H9 (cell line): ENCODE results near the gene DQX1. TPM values are rescaled to one million over a fixed set of nuclear protein-coding genes. Genes with fewer than 3 reads are reported as not detected.

ENCODE experiments used
- DNase-seq: peaks from one replicate; pipeline ENCODE4 v3.0.0-alpha.2; 2017
- H2AFZ ChIP-seq: one replicate; pipeline ENCODE4 v1.6.1; 2013; ENCODE audit warnings: mild to moderate bottlenecking, low read length, control low read depth, moderate library complexity
- H2AK5ac ChIP-seq: 2 replicates; pipeline ENCODE4 v1.6.1; 2013; ENCODE audit warnings: low read length, control low read depth, mixed read lengths; ENCODE audit not compliant: insufficient read length
- H2BK120ac ChIP-seq: one replicate; pipeline ENCODE4 v1.6.1; 2013; ENCODE audit warnings: low read depth, mild to moderate bottlenecking, low read length, control low read depth, inconsistent platforms; ENCODE audit not compliant: poor library complexity, severe bottlenecking
- H2BK12ac ChIP-seq: 2 replicates; pipeline ENCODE4 v1.6.1; 2013; ENCODE audit warnings: low read length, control low read depth, mixed read lengths, low read depth; ENCODE audit not compliant: insufficient read length
- H2BK15ac ChIP-seq: 2 replicates; pipeline ENCODE4 v1.6.1; 2013; ENCODE audit warnings: low read depth, low read length, control low read depth
- H2BK20ac ChIP-seq: one replicate; pipeline ENCODE4 v1.6.1; 2013; ENCODE audit warnings: low read depth, mild to moderate bottlenecking, low read length, control low read depth, inconsistent platforms; ENCODE audit not compliant: poor library complexity, severe bottlenecking
- H2BK5ac ChIP-seq: 2 replicates; pipeline ENCODE4 v1.6.1; 2013; ENCODE audit warnings: low read length, control low read depth, mixed read lengths; ENCODE audit not compliant: insufficient read length
- H3K14ac ChIP-seq: 2 replicates; pipeline ENCODE4 v1.6.1; 2013; ENCODE audit warnings: low read length, control low read depth; ENCODE audit not compliant: insufficient read depth
- H3K18ac ChIP-seq: 2 replicates; pipeline ENCODE4 v1.6.1; 2013; ENCODE audit warnings: low read depth, mild to moderate bottlenecking, mixed read lengths, low read length, control low read depth; ENCODE audit not compliant: insufficient read length
- H3K23ac ChIP-seq: 2 replicates; pipeline ENCODE4 v1.6.1; 2013; ENCODE audit warnings: low read length, control low read depth, mixed read lengths, low read depth; ENCODE audit not compliant: insufficient read length
- H3K23me2 ChIP-seq: 2 replicates; pipeline ENCODE4 v1.6.1; 2013; ENCODE audit warnings: low read depth, mild to moderate bottlenecking, mixed read lengths, low read length, control low read depth; ENCODE audit not compliant: insufficient read length, poor library complexity, severe bottlenecking
- H3K27ac ChIP-seq: 2 replicates; pipeline ENCODE4 v1.5.1; 2013; ENCODE audit warnings: low read length, control low read depth, mixed read lengths, low read depth; ENCODE audit not compliant: insufficient read length
- H3K27me3 ChIP-seq: 2 replicates; pipeline ENCODE4 v1.6.1; 2013; ENCODE audit warnings: low read length, control low read depth, inconsistent platforms; ENCODE audit not compliant: insufficient read depth
- H3K4ac ChIP-seq: 2 replicates; pipeline ENCODE4 v1.6.1; 2013; ENCODE audit warnings: low read depth, mild to moderate bottlenecking, control low read depth, inconsistent platforms, low read length, moderate library complexity
- H3K4me1 ChIP-seq: 2 replicates; pipeline ENCODE4 v1.6.1; 2013; ENCODE audit warnings: low read length, control low read depth, inconsistent platforms; ENCODE audit not compliant: insufficient read depth
- H3K4me2 ChIP-seq: 2 replicates; pipeline ENCODE4 v1.6.1; 2013; ENCODE audit warnings: low read length, control low read depth, mixed read lengths; ENCODE audit not compliant: insufficient read length, insufficient read depth
- H3K56ac ChIP-seq: 2 replicates; pipeline ENCODE4 v1.6.1; 2013; ENCODE audit warnings: low read depth, mild to moderate bottlenecking, mixed read lengths, low read length, control low read depth; ENCODE audit not compliant: insufficient read length
- H3K79me1 ChIP-seq: 2 replicates; pipeline ENCODE4 v1.6.1; 2013; ENCODE audit warnings: low read depth, mild to moderate bottlenecking, moderate library complexity, low read length, control low read depth, inconsistent platforms; ENCODE audit not compliant: insufficient read depth, poor library complexity, severe bottlenecking
- H3K79me2 ChIP-seq: 2 replicates; pipeline ENCODE4 v1.6.1; 2013; ENCODE audit warnings: low read length, control low read depth, inconsistent platforms; ENCODE audit not compliant: insufficient read depth
- H3K9ac ChIP-seq: 2 replicates; pipeline ENCODE4 v1.6.1; 2013; ENCODE audit warnings: low read length, control low read depth, mixed read lengths; ENCODE audit not compliant: insufficient read length; ENCODE audit errors: extremely low read depth
- H3K9me3 ChIP-seq: one replicate; pipeline ENCODE4 v1.6.1; 2013; ENCODE audit warnings: low read depth, low read length, inconsistent platforms; ENCODE audit not compliant: control insufficient read depth
- H3T11ph ChIP-seq: one replicate; pipeline ENCODE4 v1.6.1; 2013; ENCODE audit warnings: mild to moderate bottlenecking, low read length, control low read depth, inconsistent platforms
- H4K20me1 ChIP-seq: one replicate; pipeline ENCODE4 v1.6.1; 2013; ENCODE audit not compliant: control insufficient read depth, insufficient read length, insufficient read depth
- H4K5ac ChIP-seq: 2 replicates; pipeline ENCODE4 v1.6.1; 2013; ENCODE audit warnings: low read depth, mild to moderate bottlenecking, mixed read lengths, low read length, control low read depth; ENCODE audit not compliant: insufficient read length
- H4K8ac ChIP-seq: replicated peaks from 2 replicates; pipeline ENCODE4 v1.6.1; 2013; ENCODE audit warnings: low read length, control low read depth, mixed read lengths, low read depth; ENCODE audit not compliant: insufficient read length
- H4K91ac ChIP-seq: 2 replicates; pipeline ENCODE4 v1.6.1; 2013; ENCODE audit warnings: low read depth, mild to moderate bottlenecking, moderate library complexity, mixed read lengths, low read length, control low read depth; ENCODE audit not compliant: insufficient read length
- H3K27ac Mint-ChIP-seq, 3 experiments: 2 replicates in 2 of 3; 3 replicates in 1 of 3; pipeline ENCODE4 v1.8.0; 2020 to 2021; ENCODE audit warnings: mixed read lengths in 3 of 3, mild to moderate bottlenecking in 1 of 3, moderate library complexity in 1 of 3
- H3K27me3 Mint-ChIP-seq: 2 replicates; pipeline ENCODE4 v1.8.0; 2021; ENCODE audit warnings: low read depth, mild to moderate bottlenecking, moderate library complexity, mixed read lengths
- H3K36me3 Mint-ChIP-seq, 3 experiments: 2 replicates in 2 of 3; 3 replicates in 1 of 3; pipeline ENCODE4 v1.8.0; 2020 to 2021; ENCODE audit warnings: low read depth in 3 of 3, mixed read lengths in 3 of 3; ENCODE audit not compliant: insufficient read depth in 1 of 3
- H3K4me1 Mint-ChIP-seq, 2 experiments: 2 replicates each; pipeline ENCODE4 v1.8.0; 2020; ENCODE audit warnings: mixed read lengths in 2 of 2
- H3K4me3 Mint-ChIP-seq, 2 experiments: 2 replicates in 1 of 2; 3 replicates in 1 of 2; pipeline ENCODE4 v1.8.0; 2020 to 2021; ENCODE audit warnings: mild to moderate bottlenecking in 2 of 2, mixed read lengths in 2 of 2, moderate library complexity in 1 of 2
- H3K9me3 Mint-ChIP-seq, 2 experiments: 2 replicates in 1 of 2; 3 replicates in 1 of 2; pipeline ENCODE4 v1.8.0; 2020; ENCODE audit warnings: mild to moderate bottlenecking in 2 of 2, mixed read lengths in 2 of 2, moderate library complexity in 1 of 2
- CTCF ChIP-seq: fragments of 200-600 bp; sonication (generic); conservative IDR thresholded peaks from 3 replicates; pipeline ENCODE4 v1.8.0; 2021; ENCODE audit warnings: antibody characterized with exemption, mild to moderate bottlenecking
- whole genome bisulfite sequencing: extraction: QIAGEN DNeasy Blood & Tissue Kit; methylation state at CpG from one replicate; pipeline ENCODE4 v1.1.7; 2013; ENCODE audit warnings: missing lambda C conversion rate, low lambda C conversion rate, mixed read lengths; ENCODE audit not compliant: insufficient read length; ENCODE audit errors: extremely low coverage; 5-methylcytosine and 5-hydroxymethylcytosine counted together
- total RNA-seq: library from RNA; stranded (reverse); gene quantifications from 2 replicates; pipeline ENCODE4 v1.2.1, GENCODE V29; 2021

The DQX1 gene
- total RNA-seq, 1 experiment from 2014 or later = 0.98 TPM

- no peak overlapping the region for H3K23ac ChIP-seq
- Mint-ChIP-seq H3K9me3 (peaks cover 5 to 10% of the 10 kb centered on the region in 2 experiments), H3K27ac (no peak overlapping the region), H3K27me3 (peaks cover 78% of the 10 kb centered on the region), H3K4me1 (peaks cover 27 to 31% of the 10 kb centered on the region in 2 experiments), H3K4me3 (no peak overlapping the region), H3K36me3 (peaks cover 11 to 17% (median 15%) of the 10 kb centered on the region in 3 experiments)
- no peaks in the 10 kb centered on the region for H3K79me2 ChIP-seq
- H4K5ac ChIP-seq = no peak overlapping the region
- H2BK20ac ChIP-seq = no peak overlapping the region
- no peak overlapping the region for H3K4me2 ChIP-seq
- H4K91ac ChIP-seq = no peak overlapping the region
- H2BK120ac ChIP-seq = no peak overlapping the region
- H3K9ac ChIP-seq = no peak overlapping the region
- peaks cover 53% of the 10 kb centered on the region for H3K27me3 ChIP-seq
- H3K4ac ChIP-seq = no peak overlapping the region
- no peak for TF ChIP-seq CTCF
- no peak overlapping the region for H2AFZ ChIP-seq
- H3K23me2 ChIP-seq = peaks cover 20% of the 10 kb centered on the region
- no peak overlapping the region for H3K14ac ChIP-seq
- H3T11ph ChIP-seq = no peak overlapping the region
- H3K18ac ChIP-seq = no peak overlapping the region
- no peak overlapping the region for H3K56ac ChIP-seq
- H3K79me1 ChIP-seq = no peaks in the 10 kb centered on the region
- WGBS = no CpG with 5 or more reads among the region's 4 CpGs
- H4K8ac ChIP-seq = no peak overlapping the region
- no peak overlapping the region for H2BK12ac ChIP-seq
- H2AK5ac ChIP-seq = no peak overlapping the region
- H4K20me1 ChIP-seq = no peaks in the 10 kb centered on the region
- DNase-seq = no peak
- peaks cover 3% of the 10 kb centered on the region; the same call in 1 of the 2 replicates for H3K4me1 ChIP-seq
- no peaks in the 10 kb centered on the region for H3K9me3 ChIP-seq
- H2BK5ac ChIP-seq = no peak overlapping the region
- no peak overlapping the region for H2BK15ac ChIP-seq
- H3K27ac ChIP-seq = no peak overlapping the region
Observed at GRCh38 chr2:74510272-74510671, 15.8 kb downstream of the DQX1 start.
